HG02763 (cell line): ENCODE results near the gene ERC2.

ENCODE experiments used
- ATAC-seq: cut with Tn5 transposase; IDR thresholded peaks from one replicate; pipeline ENCODE4 v1.9.1; 2021; ENCODE audit warnings: mild to moderate bottlenecking, moderate library complexity; ENCODE audit not compliant: unreplicated experiment

ERC2 gene

GRCh38 chr3:55471084-55471483, 997.2 kb downstream of the ERC2 start:
- no peak for ATAC-seq

GRCh38 chr3:55469957-55470526, 998.2 kb downstream of the ERC2 start:
- ATAC-seq, result no peak

GRCh38 chr3:55468251-55468650, 1000.0 kb downstream of the ERC2 start:
- no peak for ATAC-seq

GRCh38 chr3:55467099-55467498, 1001.2 kb downstream of the ERC2 start:
- no peak for ATAC-seq

- ATAC-seq, result no peak
Measured at GRCh38 chr3:55466526-55466925, 1001.7 kb downstream of the ERC2 start.

- no peak for ATAC-seq
Measured at GRCh38 chr3:55461896-55462295, 1006.4 kb downstream of the ERC2 start.

- ATAC-seq, result no peak
Measured at GRCh38 chr3:55459838-55460237, 1008.4 kb downstream of the ERC2 start.
